ENCODE measurements around the gene CHD6.

DNA sequence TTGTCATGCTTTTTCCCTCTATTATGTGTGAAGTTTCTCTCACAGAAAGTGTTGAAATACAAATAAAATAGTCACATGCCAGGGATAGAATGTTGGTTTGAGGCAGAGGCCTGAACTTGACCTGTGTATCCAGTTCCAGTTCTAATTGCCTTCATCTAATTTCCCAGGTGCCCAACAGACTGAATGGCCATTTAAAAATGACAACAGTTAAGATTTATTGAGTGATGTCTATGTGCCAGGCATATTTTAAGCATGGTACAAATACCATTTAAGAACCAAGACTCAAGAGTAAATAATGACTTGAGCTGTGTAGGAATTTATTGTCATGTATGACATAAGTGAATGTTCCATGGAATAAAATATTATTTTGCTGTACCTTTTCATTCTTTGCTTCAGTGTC lies 163.9 kb downstream of the CHD6 start:
- TF ChIP-seq, protein P1, sequence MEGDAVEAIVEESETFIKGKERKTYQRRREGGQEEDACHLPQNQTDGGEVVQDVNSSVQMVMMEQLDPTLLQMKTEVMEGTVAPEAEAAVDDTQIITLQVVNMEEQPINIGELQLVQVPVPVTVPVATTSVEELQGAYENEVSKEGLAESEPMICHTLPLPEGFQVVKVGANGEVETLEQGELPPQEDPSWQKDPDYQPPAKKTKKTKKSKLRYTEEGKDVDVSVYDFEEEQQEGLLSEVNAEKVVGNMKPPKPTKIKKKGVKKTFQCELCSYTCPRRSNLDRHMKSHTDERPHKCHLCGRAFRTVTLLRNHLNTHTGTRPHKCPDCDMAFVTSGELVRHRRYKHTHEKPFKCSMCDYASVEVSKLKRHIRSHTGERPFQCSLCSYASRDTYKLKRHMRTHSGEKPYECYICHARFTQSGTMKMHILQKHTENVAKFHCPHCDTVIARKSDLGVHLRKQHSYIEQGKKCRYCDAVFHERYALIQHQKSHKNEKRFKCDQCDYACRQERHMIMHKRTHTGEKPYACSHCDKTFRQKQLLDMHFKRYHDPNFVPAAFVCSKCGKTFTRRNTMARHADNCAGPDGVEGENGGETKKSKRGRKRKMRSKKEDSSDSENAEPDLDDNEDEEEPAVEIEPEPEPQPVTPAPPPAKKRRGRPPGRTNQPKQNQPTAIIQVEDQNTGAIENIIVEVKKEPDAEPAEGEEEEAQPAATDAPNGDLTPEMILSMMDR (IDR thresholded peaks at IDR 0.05), result no peak
- TF ChIP-seq POLR2A (IDR thresholded peaks at IDR 0.05), result no peak
- TF ChIP-seq POLR2AphosphoS5 (IDR thresholded peaks at IDR 0.05), result no peak
- no peak for TF ChIP-seq EP300 (IDR thresholded peaks at IDR 0.05)

Data from sigmoid colon (tissue), 4 donors.